HG02943 (cell line): Measurements from ENCODE around the gene INTS13.
"Not testable (repeated sequence)": the region's sequence is repeated elsewhere in the genome, so short reads cannot be mapped to it uniquely, and the experiment has no call there.

Experiments
- ATAC-seq: cut with Tn5 transposase; IDR thresholded peaks from one replicate; pipeline ENCODE4 v1.9.1; 2021; ENCODE audit warnings: mild to moderate bottlenecking, low read depth, moderate library complexity; ENCODE audit not compliant: unreplicated experiment

Gene INTS13

DNA sequence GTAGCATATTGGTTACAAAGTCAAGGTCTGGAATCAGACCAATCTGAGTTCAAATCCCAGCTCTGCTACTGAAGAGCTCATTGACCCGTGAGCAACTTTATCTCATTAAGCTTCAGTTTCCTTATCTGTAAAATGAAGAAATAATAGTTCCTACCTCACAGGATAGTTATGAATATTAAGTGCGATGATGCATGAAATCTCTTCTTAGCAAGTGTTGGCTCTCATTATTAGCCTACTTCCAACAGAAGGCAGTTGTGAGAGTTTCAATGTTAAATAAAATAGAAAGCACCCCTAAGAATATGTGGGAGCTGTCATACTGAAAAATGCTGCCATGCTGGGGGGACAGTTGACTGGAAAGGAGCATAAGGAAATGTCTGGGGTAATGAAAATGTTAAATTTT, 65.8 kb downstream of the INTS13 start:
- no peak for ATAC-seq

- ATAC-seq: no peak
Measured at GRCh38 chr12:26870491-26871419, 67.0 kb downstream of the INTS13 start.

DNA sequence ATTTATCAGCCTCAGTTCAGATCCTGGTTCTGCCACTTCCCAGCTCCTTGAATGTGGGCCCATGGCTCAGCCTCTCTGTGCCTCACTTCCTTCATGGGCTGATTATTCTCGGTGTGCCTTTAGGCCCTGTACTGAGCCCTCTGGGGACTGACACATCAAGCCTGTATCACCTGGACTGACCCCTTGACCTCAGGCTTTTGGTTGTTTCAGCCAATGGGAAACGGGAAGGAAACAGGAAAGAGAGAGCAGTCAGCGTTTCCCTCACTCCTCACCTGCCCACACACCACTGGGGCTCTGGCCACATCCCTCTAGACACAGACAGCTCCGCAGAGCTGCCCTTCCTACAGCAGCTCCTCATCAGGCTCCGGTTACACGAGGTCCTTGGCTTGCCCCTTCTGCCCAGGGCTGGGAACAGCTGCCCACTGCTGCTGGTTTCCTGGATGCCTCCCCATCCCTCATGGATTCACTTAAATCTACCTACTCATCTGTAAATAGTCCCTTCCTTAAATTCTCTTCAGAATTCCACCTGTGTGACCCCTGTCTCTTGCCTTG, 67.8 kb downstream of the INTS13 start:
- ATAC-seq: no peak

DNA sequence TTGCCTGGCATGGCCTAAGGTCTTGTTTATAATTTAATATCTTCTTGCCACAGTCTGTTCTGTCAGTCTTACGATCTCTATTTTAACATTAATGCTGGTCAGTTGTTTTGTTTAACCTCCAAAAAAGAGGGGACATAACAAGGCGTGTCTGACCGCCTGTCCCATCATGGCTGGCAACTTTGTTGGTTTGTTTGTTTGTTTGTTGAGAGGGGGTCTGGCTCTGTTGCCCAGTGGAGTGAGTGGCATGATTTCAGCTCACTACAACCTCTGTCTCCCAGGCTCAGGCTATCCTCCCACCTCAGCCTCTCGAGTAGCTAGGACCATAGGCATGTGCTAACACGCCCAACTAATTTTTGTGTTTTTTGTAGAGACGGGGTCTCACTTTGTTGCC, 68.7 kb downstream of the INTS13 start:
- ATAC-seq: no peak

DNA sequence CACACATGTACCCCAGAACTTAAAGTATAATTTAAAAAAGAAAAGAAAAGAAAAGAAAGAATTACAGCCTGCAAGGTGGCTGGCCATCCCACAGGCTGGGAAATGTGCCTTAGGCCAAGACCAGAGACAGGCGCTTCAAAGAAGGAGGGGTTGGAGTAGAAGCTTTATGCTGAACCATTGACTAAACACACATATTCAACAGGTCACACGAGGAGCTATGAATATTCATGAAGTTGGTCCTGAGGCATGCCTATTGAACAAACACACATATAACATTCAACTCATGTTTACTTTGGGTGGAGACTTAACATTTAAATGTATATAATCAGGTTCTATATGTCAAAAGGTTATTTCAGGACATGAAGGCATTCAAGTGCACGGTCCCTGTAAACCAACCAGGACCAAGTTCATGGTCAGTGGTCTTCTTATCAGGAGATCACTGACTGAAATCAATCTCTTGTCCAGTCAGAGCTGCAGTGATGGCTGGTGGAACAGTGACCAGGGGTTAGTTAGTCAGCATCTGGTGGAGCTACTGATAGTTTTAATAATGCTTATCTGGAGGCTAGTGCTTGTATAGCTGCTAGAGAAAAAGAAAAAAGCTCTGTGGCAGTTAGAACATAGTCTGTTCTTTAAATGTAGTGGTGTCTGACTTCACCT, 69.2 kb downstream of the INTS13 start:
- no peak for ATAC-seq

DNA sequence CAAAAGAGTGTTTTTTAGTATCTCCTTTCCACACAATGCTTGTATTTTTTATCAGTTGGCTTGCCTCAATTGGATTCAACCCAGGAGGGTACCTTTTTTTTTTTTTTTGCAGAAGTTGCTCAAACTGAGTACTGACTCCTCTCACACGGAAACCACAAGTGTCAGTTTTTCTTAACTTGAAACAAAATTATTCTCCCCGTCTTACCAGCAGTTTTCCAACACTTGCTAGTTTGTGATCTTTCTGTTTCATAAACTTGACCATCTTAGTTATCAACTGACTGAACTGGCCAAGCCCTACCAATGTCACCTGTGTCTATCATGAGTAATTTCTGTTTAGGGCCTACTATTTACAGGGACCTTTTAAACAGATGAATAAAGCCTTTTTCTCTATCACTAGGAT, 70.7 kb downstream of the INTS13 start:
- ATAC-seq: peak; percentile 70

DNA sequence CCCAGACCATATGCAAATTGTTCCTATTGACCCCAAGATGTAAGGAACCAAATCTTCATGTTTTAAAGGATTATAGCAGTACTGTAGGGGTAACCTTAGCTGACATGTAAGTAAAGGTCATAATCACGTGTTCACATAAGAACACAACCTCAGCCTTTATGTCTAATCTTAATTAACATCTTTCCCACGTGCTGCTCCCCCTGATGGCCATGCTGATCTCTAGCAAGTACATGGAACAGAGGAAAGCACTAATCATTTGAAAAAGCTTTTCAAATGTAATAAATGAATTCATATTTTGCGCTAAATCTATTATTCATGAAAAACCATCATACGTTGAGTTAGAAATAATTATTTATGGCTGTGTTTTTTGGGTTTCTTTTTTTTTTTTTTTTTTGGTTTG, 74.3 kb downstream of the INTS13 start:
- ATAC-seq: no peak

- not testable (repeated sequence) for ATAC-seq
Measured at GRCh38 chr12:26862787-26863186, 75.0 kb downstream of the INTS13 start.

DNA sequence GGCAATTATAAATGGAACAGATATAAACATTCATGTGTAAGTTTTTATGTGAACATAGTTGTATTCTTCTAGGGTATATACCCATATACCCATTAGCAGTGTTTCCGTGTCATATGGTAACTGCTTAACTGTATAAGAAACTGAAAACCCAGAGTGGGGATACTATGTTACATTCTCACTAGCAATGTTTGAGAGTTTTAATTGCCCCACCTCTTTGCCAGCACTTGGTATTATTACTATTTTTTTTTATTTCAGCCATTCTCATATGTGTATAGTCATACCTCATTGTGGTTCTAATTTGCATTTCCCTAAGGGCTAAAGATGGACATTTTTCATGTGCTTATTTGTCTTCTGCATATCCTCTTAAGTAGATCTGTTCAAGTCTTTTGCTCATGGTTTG, 76.1 kb downstream of the INTS13 start:
- ATAC-seq: no peak

DNA sequence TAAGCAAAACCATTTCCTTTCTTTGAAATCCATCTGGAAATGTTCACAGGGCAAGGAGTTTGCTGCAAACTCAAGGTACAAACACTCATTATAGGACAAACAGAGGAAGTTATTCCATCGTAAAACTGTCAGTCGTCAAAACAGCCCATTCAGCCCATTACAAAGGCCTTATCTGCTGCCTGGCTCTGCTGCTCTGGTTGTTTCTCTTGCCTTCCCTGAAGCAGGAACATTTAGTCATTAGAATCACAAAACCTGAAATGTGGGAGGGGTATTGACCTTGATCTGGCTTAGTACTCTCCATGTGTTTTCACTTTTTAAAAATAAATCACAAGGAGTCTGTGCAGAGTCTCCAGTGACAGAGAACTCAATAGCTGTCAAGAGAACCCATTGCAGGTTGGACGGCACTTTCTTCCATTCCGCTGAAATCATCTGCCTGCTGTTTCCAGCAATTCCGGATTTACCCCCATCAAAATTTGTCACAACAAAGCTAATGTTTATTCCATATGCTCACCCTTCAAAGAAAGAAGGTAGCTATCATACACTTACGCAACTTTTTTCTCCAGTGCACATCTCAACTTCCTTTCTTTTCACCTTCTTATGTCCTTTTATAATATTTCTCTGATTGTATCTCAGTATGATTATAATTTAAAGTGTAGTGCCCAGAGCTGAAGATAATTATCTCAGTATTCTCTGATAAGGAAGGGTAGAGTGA, 80.2 kb downstream of the INTS13 start:
- no peak for ATAC-seq

DNA sequence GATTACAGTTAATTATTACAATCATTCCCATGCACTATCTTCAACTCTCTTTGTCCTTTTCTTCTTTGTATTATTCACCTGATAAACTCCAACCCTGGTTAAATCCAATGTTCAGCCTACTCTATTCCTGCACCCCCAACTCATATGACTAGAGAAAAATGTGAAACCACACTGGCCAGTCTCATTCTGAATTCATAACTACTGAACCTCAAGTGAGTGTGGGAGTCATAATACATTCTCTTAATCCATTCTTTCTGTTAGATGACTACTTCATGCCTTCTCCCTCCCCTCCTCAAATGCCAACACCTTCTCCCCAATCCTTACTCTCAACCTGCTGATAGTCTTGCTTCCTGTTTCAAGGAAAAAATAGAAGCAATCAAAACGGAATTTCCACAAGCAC, 82.4 kb downstream of the INTS13 start:
- no peak for ATAC-seq
